Endothelial cell of umbilical vein (primary cell): Measurements from ENCODE around the gene BRINP2. TPM values are rescaled to one million over a fixed set of nuclear protein-coding genes. Genes with fewer than 3 reads are reported as not detected.

Experiments
- BruUV-seq: library from RNA; stranded (reverse); fragments of 400-500 nt; replicated peaks from 2 replicates; lab custom pipeline; 2021; lab: Mats Ljungman, UMichigan
- CTCF ChIA-PET: fragments of 300-600, 350-600 bp; sonication (Branson Sonifier 250); formaldehyde crosslinking; loops from one replicate; lab custom pipeline; 2021; ENCODE audit warnings: antibody characterized with exemption, inconsistent platforms; lab: Charles Lee
- POLR2A ChIA-PET: fragments of 300-600, 350-600 bp; sonication (Branson Sonifier 250); formaldehyde crosslinking; loops from one replicate; lab custom pipeline; 2021; ENCODE audit warnings: antibody characterized with exemption, inconsistent platforms; lab: Charles Lee
- DNase-seq: peaks from one replicate; pipeline ENCODE4 v3.0.0-alpha.2; 2011; ENCODE audit warnings: low read depth, low spot score
- FAIRE-seq: peaks from 2 replicates; lab custom pipeline; 2011; peaks lifted over from hg19 to GRCh38; lab: Jason Lieb, UNC
- H2AFZ ChIP-seq: 2 replicates; pipeline ENCODE4 v1.6.0; 2012; ENCODE audit warnings: low read depth, low read length, control low read depth, inconsistent platforms
- H3K27ac ChIP-seq: 2 replicates; pipeline ENCODE4 v1.5.1; 2011; ENCODE audit warnings: low read depth, mild to moderate bottlenecking, control low read depth, low read length, moderate library complexity; ENCODE audit not compliant: insufficient read depth
- H3K27me3 ChIP-seq, 2 experiments: 2 replicates each; pipeline versions ENCODE4 v1.6.0 to v1.6.1; 2011; ENCODE audit warnings: low read length in 2 of 2, mixed read lengths in 1 of 2; ENCODE audit not compliant: control insufficient read depth in 2 of 2, insufficient read depth in 2 of 2
- H3K36me3 ChIP-seq, 2 experiments: 2 replicates in 1 of 2; 3 replicates in 1 of 2; pipeline ENCODE4 v1.5.1; 2011; ENCODE audit warnings: low read length in 2 of 2, mild to moderate bottlenecking in 1 of 2, moderate library complexity in 1 of 2; ENCODE audit not compliant: control insufficient read depth in 2 of 2, insufficient read depth in 2 of 2; ENCODE audit errors: extremely low read depth in 1 of 2
- H3K4me1 ChIP-seq: 3 replicates; pipeline ENCODE4 v1.5.1; 2011; ENCODE audit warnings: mild to moderate bottlenecking, low read length; ENCODE audit not compliant: control insufficient read depth, insufficient read depth; ENCODE audit errors: extremely low read depth
- H3K4me2 ChIP-seq: 2 replicates; pipeline ENCODE4 v1.6.1; 2011; ENCODE audit warnings: low read length, control low read depth, mixed read lengths; ENCODE audit not compliant: insufficient read depth
- H3K4me3 ChIP-seq, 3 experiments: fragments of 200-600 bp in 1 of 3; sonication (generic), shearing (Covaris generic) in 1 of 3; replicated peaks in 1 of 3; 2 replicates each; pipeline ENCODE4 v1.5.1; 2011 to 2016; ENCODE audit warnings: control low read depth in 3 of 3, low read length in 3 of 3, mild to moderate bottlenecking in 2 of 3, inconsistent platforms in 1 of 3, low read depth in 1 of 3, moderate library complexity in 1 of 3; ENCODE audit not compliant: insufficient read depth in 1 of 3
- H3K79me2 ChIP-seq: 2 replicates; pipeline ENCODE4 v1.6.0; 2012; ENCODE audit warnings: low read length, inconsistent platforms; ENCODE audit not compliant: control insufficient read depth, insufficient read depth
- H3K9ac ChIP-seq: replicated peaks from 2 replicates; pipeline ENCODE3; 2011; ENCODE audit warnings: low read length, control low read depth; ENCODE audit not compliant: insufficient read depth; ENCODE audit errors: extremely low read depth
- H3K9me1 ChIP-seq: replicated peaks from 3 replicates; pipeline ENCODE4 v1.6.0; 2011; ENCODE audit warnings: mild to moderate bottlenecking, low read length; ENCODE audit not compliant: control insufficient read depth, insufficient read depth; ENCODE audit errors: extremely low read depth
- H3K9me3 ChIP-seq: replicated peaks from 2 replicates; pipeline ENCODE4 v1.5.1; 2012; ENCODE audit warnings: low read length, inconsistent platforms; ENCODE audit not compliant: control insufficient read depth, insufficient read depth
- H4K20me1 ChIP-seq: replicated peaks from 2 replicates; pipeline ENCODE3; 2011; ENCODE audit warnings: mild to moderate bottlenecking, low read length; ENCODE audit not compliant: control insufficient read depth, insufficient read depth; ENCODE audit errors: extremely low read depth
- CTCF ChIP-seq, 2 donors: IDR thresholded peaks; 1 replicate in 1 of 2; 2 replicates in 1 of 2; pipeline ENCODE4 v1.5.1; 2011; ENCODE audit warnings: low read length in 2 of 2, mild to moderate bottlenecking in 2 of 2, moderate library complexity in 2 of 2, control low read depth in 1 of 2, inconsistent platforms in 1 of 2, low read depth in 1 of 2; ENCODE audit not compliant: insufficient read depth in 1 of 2; ENCODE audit errors: extremely low read depth in 1 of 2
- EZH2 ChIP-seq: IDR thresholded peaks from 2 replicates; pipeline ENCODE4 v1.6.1; 2012; ENCODE audit warnings: borderline replicate concordance, low read depth, mild to moderate bottlenecking, moderate library complexity, low read length, inconsistent platforms; ENCODE audit not compliant: severe bottlenecking
- FOS ChIP-seq: IDR thresholded peaks from 2 replicates; pipeline ENCODE4 v1.6.1; 2011; ENCODE audit warnings: mild to moderate bottlenecking, low read length, moderate library complexity, borderline replicate concordance; ENCODE audit not compliant: insufficient read depth
- GATA2 ChIP-seq: IDR thresholded peaks from 2 replicates; pipeline ENCODE4 v1.7.0; 2011; ENCODE audit warnings: low read depth, mild to moderate bottlenecking, moderate library complexity, mixed read lengths, low read length; ENCODE audit not compliant: insufficient read length, insufficient read depth
- JUN ChIP-seq: IDR thresholded peaks from 2 replicates; pipeline ENCODE4 v1.6.1; 2011; ENCODE audit warnings: borderline replicate concordance, low read depth; ENCODE audit not compliant: insufficient read length, insufficient read depth
- MAX ChIP-seq: IDR thresholded peaks from 2 replicates; pipeline ENCODE4 v1.6.1; 2011; ENCODE audit not compliant: insufficient read depth, insufficient read length
- MYC ChIP-seq: IDR thresholded peaks from one replicate; pipeline ENCODE4 v1.6.1; 2011; ENCODE audit warnings: mild to moderate bottlenecking, low read depth, low read length
- POLR2A ChIP-seq: IDR thresholded peaks from 2 replicates; pipeline ENCODE4 v1.6.1; 2012; ENCODE audit warnings: low read depth, mild to moderate bottlenecking, control low read depth, low read length
- POLR2AphosphoS5 ChIP-seq: IDR thresholded peaks from 2 replicates; pipeline ENCODE4 v1.6.1; 2012; ENCODE audit warnings: low read depth, mild to moderate bottlenecking, control low read depth, low read length, moderate library complexity; ENCODE audit not compliant: insufficient read depth
- dilution Hi-C: fragments of 300-500 bp; cut with MboI; formaldehyde crosslinking; loops from one replicate; pipeline ENCODE4 v1.15.0; 2019; ENCODE audit warnings: low sequenced_read_pairs; ENCODE audit not compliant: extremely low pct_ligation_motif_present
- intact Hi-C: fragments of 100-400 bp; cut with micrococcal nuclease; formaldehyde crosslinking; loops from one replicate; pipeline ENCODE4 v1.10.0; 2022
- polyA plus RNA-seq, 4 experiments: library from polyadenylated mRNA; depleted of rRNA in 3 of 4; stranded (reverse) in 3 of 4; unstranded in 1 of 4; fragments of >200 nt; gene quantifications; 2 replicates each; pipeline versions ENCODE4 v1.2.1 to v1.2.3, GENCODE V29; 2011 to 2012; ENCODE audit warnings: missing spikeins in 1 of 4
- total RNA-seq: library from RNA; stranded (reverse); gene quantifications from 2 replicates; pipeline ENCODE4 v1.2.3, GENCODE V29; 2021

The BRINP2 gene
- total and polyA plus RNA-seq, 2 donors (not counting 3 experiments of a cell fraction or from before 2014, with no cell fraction given) = not detected

- dilution Hi-C loops = no loop called here
- FAIRE-seq = no peak
- no peak for DNase-seq
Measured at GRCh38 chr1:177243773-177244172, 73.0 kb downstream of the BRINP2 start.

More at GRCh38 chr1:177243773-177244172, 73.0 kb downstream of the BRINP2 start:
- BruUV-seq = no TSS peak
- Histone ChIP-seq H3K27me3 (no peaks in the 10 kb centered on the region), H3K4me1 (no peaks in the 10 kb centered on the region), H3K4me2 (no peak overlapping the region), H3K9ac (no peak overlapping the region), H3K27ac (no peak overlapping the region), H3K9me1 (no peaks in the 10 kb centered on the region), H3K79me2 (no peaks in the 10 kb centered on the region), H3K36me3 (no peaks in the 10 kb centered on the region), H4K20me1 (no peaks in the 10 kb centered on the region), H3K4me3 (no peak overlapping the region), H3K9me3 (no peaks in the 10 kb centered on the region), H2AFZ (no peak overlapping the region)
- CTCF ChIA-PET = no interaction called here
- POLR2A ChIA-PET = interaction anchor here (0.6 kb wide), 1 partner anchor 544 kb away, joined by 3 read pairs; no protein-coding TSS in a partner anchor
- intact Hi-C loops = no loop called here
- TF ChIP-seq JUN = no peak
- TF ChIP-seq GATA2 = no peak
- TF ChIP-seq MAX = no peak
- no peak for TF ChIP-seq MYC
- no peak for TF ChIP-seq FOS
- no peak for TF ChIP-seq EZH2
- TF ChIP-seq CTCF (IDR thresholded peaks at IDR 0.05; ENCODE audit: extremely low read depth in 1 of 2, insufficient read depth in 1 of 2, low read depth in 1 of 2, low read length in 2 of 2) = no peak
- no peak for TF ChIP-seq POLR2AphosphoS5
- no peak for TF ChIP-seq POLR2A
